Measurements from ENCODE around the gene MRPL24.

MRPL24 gene

DNA sequence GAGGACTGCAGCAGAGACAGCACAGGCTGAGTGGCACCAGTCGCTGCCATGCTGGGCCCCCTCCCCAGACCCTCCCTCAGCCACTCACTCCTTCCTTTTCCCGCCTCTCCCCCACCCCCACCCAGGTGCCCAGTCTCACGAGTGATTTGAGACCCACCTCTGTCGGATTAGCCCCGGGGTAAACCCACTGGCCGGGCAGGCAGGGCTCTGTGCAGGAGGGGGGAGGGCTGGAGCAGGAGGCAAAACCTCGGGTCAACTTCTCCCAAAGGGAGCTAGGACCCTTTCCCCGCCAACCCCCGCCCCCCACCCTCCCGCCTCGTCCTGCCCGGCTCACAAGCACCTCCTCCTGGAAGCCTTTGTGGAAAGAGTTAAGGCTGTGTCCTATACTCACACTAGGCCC, 3.5 kb upstream of the MRPL24 start:
- in situ Hi-C loops (cut with MboI; ENCODE audit: low sequenced_read_pairs) = no loop called here

DNA sequence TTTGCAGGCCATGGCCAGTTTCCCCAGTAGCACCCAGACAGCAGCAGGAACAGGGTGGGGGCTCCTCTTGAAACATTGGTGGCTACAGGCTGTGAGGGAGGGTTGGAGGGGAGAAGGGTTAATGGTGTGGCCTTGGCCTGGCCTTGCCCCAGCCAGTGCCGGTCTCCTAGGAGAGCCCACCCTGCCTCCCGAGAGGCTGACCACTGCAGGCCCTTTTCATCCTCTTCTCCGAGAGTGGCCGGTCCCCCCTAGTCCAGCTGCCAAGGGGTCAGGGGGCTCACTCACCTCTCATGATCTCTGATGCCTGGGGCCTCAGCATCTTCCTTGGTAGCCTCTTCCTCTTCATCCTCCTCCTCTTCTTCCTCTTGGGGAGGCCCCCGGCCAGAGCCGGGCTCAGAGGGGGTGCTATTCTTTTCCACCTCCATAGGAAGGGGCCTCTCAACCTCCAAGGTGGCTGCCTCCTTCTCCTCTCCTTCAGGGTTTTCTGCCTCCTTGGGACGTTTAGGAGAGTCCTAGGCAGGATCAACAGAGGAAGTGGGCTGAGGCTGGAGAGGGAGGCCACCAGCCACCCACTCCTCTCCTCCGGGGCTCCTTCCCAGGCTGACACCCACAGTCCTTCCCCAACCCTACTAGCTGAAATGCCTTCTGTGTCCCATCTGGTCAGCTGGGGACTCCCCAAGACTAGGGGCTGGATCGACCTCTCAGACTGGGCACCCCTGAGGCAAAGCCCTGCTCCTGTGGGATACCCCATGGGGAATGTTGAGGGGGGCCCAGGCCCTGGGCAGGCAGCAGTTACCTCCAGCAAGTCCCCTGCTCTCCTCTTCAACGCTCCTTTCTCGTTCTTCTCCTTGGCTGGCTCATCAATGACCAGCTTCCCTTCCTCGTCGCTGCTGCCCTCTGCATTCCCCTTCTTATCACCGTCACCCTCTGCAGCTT, 2.7 kb upstream of the MRPL24 start:
- Histone ChIP-seq H3K4me1 (peaks cover 36% of the 10 kb centered on the region), H3K36me3 (replicated peaks) (peaks cover 42% of the 10 kb centered on the region), H3K9me3 (no peaks in the 10 kb centered on the region; the same call in 1 of the 2 replicates)

More for the DNA sequence above, 3.5 kb upstream of the MRPL24 start:
- no peak for DNase-seq (ENCODE audit: low spot score in 2 of 2)
- H3K27me3 ChIP-seq (ENCODE audit: low read depth) = no peaks in the 10 kb centered on the region
- peaks cover 43% of the 10 kb centered on the region for H3K4me1 ChIP-seq
- H3K36me3 ChIP-seq (replicated peaks) = peaks cover 48% of the 10 kb centered on the region
- H3K9me3 ChIP-seq = no peaks in the 10 kb centered on the region; the same call in 1 of the 2 replicates
- H3K4me3 ChIP-seq = no peak overlapping the region

GRCh38 chr1:156742801-156743200, 1.9 kb upstream of the MRPL24 start:
- Histone ChIP-seq H3K4me3 (no peak overlapping the region), H3K27me3 (ENCODE audit: low read depth) (no peaks in the 10 kb centered on the region), H3K4me1 (peaks cover 28% of the 10 kb centered on the region), H3K36me3 (replicated peaks) (peaks cover 48% of the 10 kb centered on the region), H3K9me3 (no peaks in the 10 kb centered on the region; the same call in 1 of the 2 replicates)
- in situ Hi-C loops (cut with MboI; ENCODE audit: low sequenced_read_pairs) = no loop called here
- no peak for DNase-seq (ENCODE audit: low spot score in 2 of 2)

More for the DNA sequence above, 2.7 kb upstream of the MRPL24 start:
- Histone ChIP-seq H3K4me3 (no peak overlapping the region), H3K27me3 (ENCODE audit: low read depth) (no peaks in the 10 kb centered on the region)
- no peak for DNase-seq (ENCODE audit: low spot score in 2 of 2)
- in situ Hi-C loops (cut with MboI; ENCODE audit: low sequenced_read_pairs) = no loop called here

- Histone ChIP-seq H3K36me3 (replicated peaks) (peaks cover 56% of the 10 kb centered on the region), H3K9me3 (no peaks in the 10 kb centered on the region; the same call in 1 of the 2 replicates), H3K4me3 (0 out of 2 replicates have a peak overlapping the region, but pooled peaks have one; percentile 6), H3K27me3 (ENCODE audit: low read depth) (no peaks in the 10 kb centered on the region), H3K4me1 (peaks cover 24% of the 10 kb centered on the region)
- in situ Hi-C loops (cut with MboI; ENCODE audit: low sequenced_read_pairs) = no loop called here
- no peak for DNase-seq (ENCODE audit: low spot score in 2 of 2)
Measured at GRCh38 chr1:156742017-156742416, 1.1 kb upstream of the MRPL24 start.

GRCh38 chr1:156741481-156741983, 644 bp upstream of the MRPL24 start:
- Histone ChIP-seq H3K36me3 (replicated peaks) (peaks cover 61% of the 10 kb centered on the region), H3K27me3 (ENCODE audit: low read depth) (no peaks in the 10 kb centered on the region), H3K4me3 (0 out of 2 replicates have a peak overlapping the region, but pooled peaks have one; percentile 6), H3K4me1 (peaks cover 20% of the 10 kb centered on the region), H3K9me3 (no peaks in the 10 kb centered on the region; the same call in 1 of the 2 replicates)
- in situ Hi-C loops (cut with MboI; ENCODE audit: low sequenced_read_pairs) = no loop called here
- DNase-seq (ENCODE audit: low spot score in 2 of 2) = no peak

DNA sequence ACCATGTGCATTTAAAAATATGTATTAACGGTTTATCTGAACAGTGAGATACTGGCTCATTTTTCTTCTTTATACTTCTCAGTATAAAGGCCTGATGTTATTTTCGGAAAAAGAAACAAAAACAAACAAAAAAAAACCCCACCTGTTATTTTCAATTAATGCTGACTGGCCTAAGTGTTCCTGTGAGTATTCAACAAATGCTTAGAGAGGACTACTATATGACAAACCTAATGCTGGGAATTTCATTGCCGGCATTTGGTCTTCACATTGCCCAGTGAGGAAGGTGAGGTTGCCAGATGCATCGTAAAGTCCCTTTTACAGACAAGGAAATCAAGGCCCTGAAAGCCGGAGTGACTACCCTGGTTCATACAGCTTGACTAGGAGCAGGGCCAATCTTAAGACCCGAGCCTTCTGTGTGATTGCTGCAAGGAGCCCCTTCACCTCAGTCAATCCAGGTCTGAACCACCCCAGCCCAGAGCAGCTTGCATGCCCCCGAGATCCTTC, 599 bp downstream of the MRPL24 start:
- peaks cover 13% of the 10 kb centered on the region for H3K4me1 ChIP-seq
- H3K36me3 ChIP-seq (replicated peaks) = peaks cover 60% of the 10 kb centered on the region
- H3K27me3 ChIP-seq (ENCODE audit: low read depth) = no peaks in the 10 kb centered on the region
- H3K9me3 ChIP-seq = no peaks in the 10 kb centered on the region; the same call in 1 of the 2 replicates
- in situ Hi-C loops (cut with MboI; ENCODE audit: low sequenced_read_pairs) = no loop called here
- H3K4me3 ChIP-seq = peak overlapping the region; percentile 74
- DNase-seq (ENCODE audit: low spot score in 2 of 2) = no peak

- no peaks in the 10 kb centered on the region; the same call in 1 of the 2 replicates for H3K9me3 ChIP-seq
- peaks cover 50% of the 10 kb centered on the region for H3K36me3 ChIP-seq (replicated peaks)
- no peak for DNase-seq (ENCODE audit: low spot score in 2 of 2)
- in situ Hi-C loops (cut with MboI; ENCODE audit: low sequenced_read_pairs) = no loop called here
- H3K4me1 ChIP-seq = peaks cover 13% of the 10 kb centered on the region
- no peaks in the 10 kb centered on the region for H3K27me3 ChIP-seq (ENCODE audit: low read depth)
- no peak overlapping the region for H3K4me3 ChIP-seq
Measured at GRCh38 chr1:156738916-156739315, 2.0 kb downstream of the MRPL24 start.

GRCh38 chr1:156738407-156738806, 2.5 kb downstream of the MRPL24 start:
- Histone ChIP-seq H3K9me3 (no peaks in the 10 kb centered on the region; the same call in 1 of the 2 replicates), H3K36me3 (replicated peaks) (peaks cover 50% of the 10 kb centered on the region), H3K27me3 (ENCODE audit: low read depth) (no peaks in the 10 kb centered on the region), H3K4me1 (peaks cover 13% of the 10 kb centered on the region), H3K4me3 (no peak overlapping the region)
- in situ Hi-C loops (cut with MboI; ENCODE audit: low sequenced_read_pairs) = no loop called here
- DNase-seq (ENCODE audit: low spot score in 2 of 2) = no peak

DNA sequence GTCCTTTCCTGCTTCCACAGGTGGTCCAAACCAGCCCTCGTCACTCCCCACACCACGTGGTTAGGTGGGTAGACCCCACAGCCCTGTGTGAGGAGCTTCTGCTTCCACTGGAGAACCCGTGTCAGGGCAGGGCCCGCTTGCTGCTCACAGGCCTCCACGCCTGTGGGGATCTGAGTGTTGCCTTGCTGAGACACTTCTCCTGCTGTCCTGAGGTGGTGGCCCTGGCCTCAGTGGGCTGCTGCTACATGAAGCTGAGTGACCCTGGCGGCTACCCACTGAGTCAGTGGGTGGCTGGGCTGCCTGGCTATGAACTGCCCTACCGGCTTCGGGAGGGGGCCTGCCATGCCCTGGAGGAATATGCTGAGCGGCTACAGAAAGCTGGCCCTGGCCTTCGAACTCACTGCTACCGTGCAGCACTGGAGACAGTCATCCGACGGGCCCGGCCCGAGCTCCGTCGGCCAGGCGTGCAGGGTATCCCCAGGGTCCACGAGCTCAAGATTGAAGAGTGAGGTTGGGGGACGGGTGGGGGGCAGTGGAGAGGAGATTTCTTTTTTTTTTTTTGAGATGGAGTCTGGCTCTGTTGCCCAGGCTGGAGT, 6.8 kb downstream of the MRPL24 start:
- peaks cover 42% of the 10 kb centered on the region for H3K36me3 ChIP-seq (replicated peaks)
- H3K9me3 ChIP-seq = no peaks in the 10 kb centered on the region
- in situ Hi-C loops (cut with MboI; ENCODE audit: low sequenced_read_pairs) = no loop called here
- no peaks in the 10 kb centered on the region for H3K27me3 ChIP-seq (ENCODE audit: low read depth)
- no peak overlapping the region for H3K4me3 ChIP-seq
- H3K4me1 ChIP-seq = no peaks in the 10 kb centered on the region; the same call in 1 of the 2 replicates
- no peak for DNase-seq (ENCODE audit: low spot score in 2 of 2)

- Histone ChIP-seq H3K9me3 (no peaks in the 10 kb centered on the region), H3K27me3 (ENCODE audit: low read depth) (no peaks in the 10 kb centered on the region), H3K4me3 (peak within 1 kb of the TSS; percentile 82), H3K4me1 (peaks cover 14% of the 10 kb centered on the region), H3K36me3 (replicated peaks) (peaks cover 28% of the 10 kb centered on the region)
- in situ Hi-C loops (cut with MboI; ENCODE audit: low sequenced_read_pairs) = loop anchor here (5.0 kb wide), 1 partner anchor 38 kb away; the partner anchor contains the start of gene PRCC
- peak; percentile 96 to 97 for DNase-seq (ENCODE audit: low spot score in 2 of 2)
Measured at GRCh38 chr1:156728599-156729462, 12.1 kb downstream of the MRPL24 start, which contains the start of gene ISG20L2. TSS of gene ISG20L2 (minus strand) at chr1:156728766. CDS start at chr1:156727652, 1,114 bp downstream.

GRCh38 chr1:156727926-156728598, 12.8 kb downstream of the MRPL24 start, which contains the start of gene METTL25B:
TSS of gene METTL25B (plus strand) at chr1:156728469. CDS start at chr1:156729105, 636 bp downstream.
- no peaks in the 10 kb centered on the region for H3K27me3 ChIP-seq (ENCODE audit: low read depth)

GRCh38 chr1:156727492-156727891, 13.4 kb downstream of the MRPL24 start:
- H3K9me3 ChIP-seq = no peaks in the 10 kb centered on the region
- peaks cover 37% of the 10 kb centered on the region for H3K36me3 ChIP-seq (replicated peaks)
- peaks cover 14% of the 10 kb centered on the region for H3K4me1 ChIP-seq
- in situ Hi-C loops (cut with MboI; ENCODE audit: low sequenced_read_pairs) = loop anchor here (5.0 kb wide), 1 partner anchor 40 kb away; the partner anchor contains the start of gene PRCC
- H3K27me3 ChIP-seq (ENCODE audit: low read depth) = no peaks in the 10 kb centered on the region
- peak overlapping the region; percentile 82 for H3K4me3 ChIP-seq
- DNase-seq (ENCODE audit: low spot score in 2 of 2) = no peak

More at GRCh38 chr1:156727926-156728598, 12.8 kb downstream of the MRPL24 start, which contains the start of gene METTL25B:
- Histone ChIP-seq H3K4me1 (peaks cover 14% of the 10 kb centered on the region), H3K4me3 (peak within 1 kb of the TSS; percentile 82), H3K36me3 (replicated peaks) (peaks cover 31% of the 10 kb centered on the region), H3K9me3 (no peaks in the 10 kb centered on the region)
- in situ Hi-C loops (cut with MboI; ENCODE audit: low sequenced_read_pairs) = loop anchor here (5.0 kb wide), 1 partner anchor 39 kb away; the partner anchor contains the start of gene PRCC
- peak; percentile 65 to 88 for DNase-seq (ENCODE audit: low spot score in 2 of 2)
